ENCODE results near the gene BCL7C.
"Not testable (repeated sequence)": the region's sequence is repeated elsewhere in the genome, so short reads cannot be mapped to it uniquely, and the experiment has no call there.

Gene BCL7C

DNA sequence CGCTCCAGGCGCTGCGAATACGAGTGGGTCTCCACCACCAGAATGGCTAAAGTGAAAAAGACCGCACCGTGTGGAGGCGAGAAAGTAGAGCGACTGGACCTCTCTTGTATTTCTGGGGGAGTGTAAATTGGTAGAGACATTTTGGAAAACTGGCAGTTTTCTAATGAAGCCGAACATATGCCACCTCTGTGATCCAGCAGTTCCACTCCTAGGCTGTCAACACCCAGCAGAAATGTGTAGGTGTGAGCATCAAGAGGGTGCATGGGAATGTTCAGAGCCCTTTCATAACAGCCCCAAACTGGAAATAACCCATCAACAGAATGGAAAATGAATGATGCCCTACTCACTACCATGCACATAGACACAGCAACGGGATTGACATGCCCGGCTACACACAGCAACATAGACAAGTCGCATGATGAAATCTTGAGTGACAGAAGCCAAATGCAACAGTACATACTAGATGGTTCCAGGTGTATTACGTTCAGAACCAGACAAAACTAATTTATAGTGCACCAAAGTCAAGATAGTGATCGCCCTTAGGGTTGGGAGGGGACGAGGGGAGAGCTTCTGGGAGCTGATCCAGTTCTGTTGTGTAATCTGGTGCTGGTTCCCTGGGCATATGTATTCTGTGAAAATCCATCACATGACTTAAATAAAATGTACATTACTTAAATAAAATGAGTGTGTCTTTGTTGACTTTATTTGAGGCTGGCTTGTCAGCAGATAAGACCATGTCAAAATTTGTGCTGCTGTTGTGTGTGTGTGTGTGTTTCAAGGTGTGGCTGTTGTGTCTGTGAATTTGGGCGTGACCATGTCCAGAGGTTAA, 877 bp upstream of the BCL7C start:
- DNase-seq, result no peak

- DNase-seq, result no peak
These were observed 497 bp downstream of the BCL7C start for GRCh38 chr16:30893417-30893743.

GRCh38 chr16:30892670-30893416, 1.0 kb downstream of the BCL7C start:
- DNase-seq, result no peak

DNA sequence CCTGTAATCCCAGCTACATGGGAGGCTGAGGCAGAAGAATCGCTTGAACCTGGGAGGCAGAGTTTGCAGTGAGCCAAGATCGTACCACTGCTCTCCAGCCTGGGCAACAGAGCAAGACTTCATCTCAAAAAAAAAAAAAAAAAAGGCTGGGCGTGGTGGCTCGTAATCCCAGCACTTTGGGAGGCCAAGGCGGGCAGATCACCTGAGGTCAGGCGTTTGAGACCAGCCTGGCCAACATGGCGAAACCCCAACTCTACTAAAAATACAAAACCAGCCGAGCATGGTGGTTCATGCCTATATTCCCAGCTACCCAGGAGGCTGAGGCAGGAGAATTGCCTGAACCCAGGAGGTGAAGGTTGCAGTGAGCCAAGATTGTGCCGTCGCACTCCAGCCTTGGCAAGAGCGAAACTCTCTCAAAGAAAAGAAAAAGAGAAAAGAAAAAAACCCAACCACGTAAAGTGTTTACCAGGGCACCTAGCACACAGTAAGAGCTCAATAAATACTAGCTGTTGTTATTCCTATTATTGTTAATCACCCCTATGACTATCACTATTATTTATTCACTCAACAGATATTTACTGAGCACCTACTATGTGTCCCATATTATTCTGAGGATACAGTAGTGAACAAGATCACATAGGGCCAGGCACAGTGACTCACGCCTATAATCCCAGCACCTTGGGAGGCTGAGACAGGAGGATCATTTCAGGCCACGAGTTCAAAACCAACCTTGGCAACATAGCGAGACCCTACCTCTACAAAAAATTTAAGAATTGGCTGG, 2.6 kb downstream of the BCL7C start:
- not testable (repeated sequence) for DNase-seq

DNA sequence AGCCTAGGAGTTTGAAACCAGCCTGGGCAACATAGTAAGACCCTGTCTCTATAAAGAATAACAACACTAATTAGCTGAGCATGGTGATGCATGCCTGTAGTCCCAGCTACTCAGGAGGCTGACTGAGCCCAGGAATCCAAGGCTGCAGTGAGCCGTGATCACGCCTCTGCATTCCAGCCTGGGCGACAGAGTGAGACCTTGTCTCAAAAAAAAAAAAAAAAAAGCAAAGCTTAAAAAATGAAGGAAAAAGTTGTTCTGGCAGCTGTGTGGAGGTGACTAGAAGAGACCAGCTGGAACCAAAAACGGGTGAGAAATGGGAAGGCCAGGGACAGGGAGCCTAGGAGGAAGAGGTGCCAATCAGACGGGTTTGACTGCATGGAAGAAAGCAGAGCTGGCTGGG, 4.2 kb downstream of the BCL7C start:
- no peak for DNase-seq

DNA sequence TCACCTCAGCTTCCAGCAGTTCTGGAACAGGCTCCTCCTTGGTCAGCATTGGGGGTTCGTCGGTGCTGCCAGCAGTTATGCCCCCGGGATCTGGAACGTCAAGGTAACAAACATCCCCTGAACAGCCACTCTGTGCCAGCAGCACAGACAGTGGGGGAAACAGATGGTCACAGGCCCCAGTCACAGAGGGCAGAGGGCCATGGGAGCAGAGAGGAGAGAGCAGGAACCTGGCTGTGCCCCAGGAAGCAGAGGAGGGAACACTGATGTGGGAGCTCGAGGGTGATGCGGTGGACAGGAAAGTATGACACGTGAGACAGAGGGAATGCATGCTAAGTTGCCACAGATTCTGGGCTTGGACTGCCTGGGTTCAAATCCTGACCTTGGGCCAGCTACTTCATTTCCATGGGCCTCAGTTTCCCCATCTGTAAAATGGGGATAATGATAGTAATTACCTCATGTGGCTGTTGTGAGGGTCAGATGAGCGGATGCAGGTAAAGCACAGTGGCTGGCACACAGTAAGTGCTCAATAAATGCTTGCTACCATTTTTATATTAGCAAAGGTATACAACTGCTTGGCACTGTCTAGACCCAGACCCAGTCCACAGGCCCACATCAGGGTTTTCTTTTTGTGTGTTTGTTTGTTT, 4.9 kb downstream of the BCL7C start:
- no peak for DNase-seq

DNA sequence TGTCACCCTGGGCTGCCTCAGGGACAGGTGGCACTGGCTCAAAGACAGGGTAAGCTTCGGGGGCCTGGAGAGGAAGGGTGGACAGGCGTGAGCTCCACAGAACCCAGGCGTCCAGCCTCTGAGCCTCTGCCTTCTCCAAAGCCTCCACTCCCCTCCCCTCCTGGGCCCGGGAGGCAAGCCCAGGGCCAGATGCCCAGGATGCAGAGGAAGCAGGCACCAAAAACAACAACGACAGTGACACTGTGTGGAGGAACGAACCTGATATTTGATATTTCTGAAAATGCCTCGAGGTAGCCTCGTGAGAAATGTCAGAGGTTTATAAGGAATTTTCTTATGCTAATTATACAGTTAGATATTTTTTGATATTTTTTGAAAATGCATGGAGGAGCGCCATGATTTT, 6.0 kb downstream of the BCL7C start:
- DNase-seq, result no peak

DNA sequence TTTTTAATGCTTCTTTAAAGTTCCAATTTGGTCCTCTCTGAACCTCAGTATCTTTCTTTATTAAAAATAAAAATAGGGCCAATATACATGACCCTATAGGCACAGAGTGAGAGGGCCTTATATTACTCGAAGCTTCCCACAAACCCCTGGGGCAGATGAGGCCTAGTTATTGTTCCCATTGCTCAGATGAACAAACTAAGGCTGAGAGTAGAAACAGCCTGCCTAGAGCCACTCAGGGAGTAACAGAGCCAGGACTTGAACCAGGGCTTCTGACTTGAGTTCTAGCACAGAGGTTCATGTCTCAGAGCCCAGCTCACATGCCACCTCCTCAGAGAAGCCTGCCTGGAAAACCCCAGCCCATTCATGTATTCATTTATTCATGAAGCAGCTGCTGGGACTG, 7.7 kb downstream of the BCL7C start:
- DNase-seq, result no peak

DNA sequence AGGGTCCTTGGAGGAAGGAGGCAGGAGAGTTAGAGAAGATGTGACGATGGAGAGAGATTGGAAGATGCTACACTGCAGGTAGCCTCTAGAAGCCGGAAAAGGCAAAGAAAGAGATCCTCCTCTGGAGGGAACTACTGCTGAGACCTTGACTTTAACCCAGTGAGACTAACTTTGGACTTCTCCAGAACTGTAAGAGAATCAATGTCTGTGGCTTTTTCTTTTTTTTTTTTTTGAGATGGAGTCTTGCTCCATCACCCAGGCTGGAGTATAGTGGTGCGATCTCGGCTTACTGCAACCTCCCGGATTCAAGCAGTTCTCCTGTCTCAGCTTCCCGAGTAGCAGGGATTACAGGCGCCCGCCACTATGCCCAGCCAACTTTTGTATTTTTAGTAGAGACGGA, 8.7 kb downstream of the BCL7C start:
- DNase-seq, result no peak

DNA sequence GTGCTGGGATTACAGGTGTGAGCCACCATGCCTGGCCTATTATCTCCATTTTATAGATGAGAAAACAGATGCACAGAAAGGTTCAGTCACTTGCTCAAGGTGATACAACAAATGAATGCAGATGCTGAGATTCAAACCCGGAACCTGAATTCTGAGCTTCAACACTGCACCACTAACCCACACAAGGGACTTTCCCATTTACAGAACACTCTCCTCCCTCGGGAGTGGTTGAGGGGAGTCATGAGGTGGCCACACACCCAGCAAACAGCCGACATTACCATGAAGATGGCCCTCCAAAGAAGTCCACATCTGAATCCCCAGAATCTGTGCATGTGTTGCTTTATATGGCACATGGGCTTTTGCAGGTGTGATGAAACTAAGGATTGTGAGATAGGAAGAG, 9.1 kb downstream of the BCL7C start:
- DNase-seq, result no peak

DNA sequence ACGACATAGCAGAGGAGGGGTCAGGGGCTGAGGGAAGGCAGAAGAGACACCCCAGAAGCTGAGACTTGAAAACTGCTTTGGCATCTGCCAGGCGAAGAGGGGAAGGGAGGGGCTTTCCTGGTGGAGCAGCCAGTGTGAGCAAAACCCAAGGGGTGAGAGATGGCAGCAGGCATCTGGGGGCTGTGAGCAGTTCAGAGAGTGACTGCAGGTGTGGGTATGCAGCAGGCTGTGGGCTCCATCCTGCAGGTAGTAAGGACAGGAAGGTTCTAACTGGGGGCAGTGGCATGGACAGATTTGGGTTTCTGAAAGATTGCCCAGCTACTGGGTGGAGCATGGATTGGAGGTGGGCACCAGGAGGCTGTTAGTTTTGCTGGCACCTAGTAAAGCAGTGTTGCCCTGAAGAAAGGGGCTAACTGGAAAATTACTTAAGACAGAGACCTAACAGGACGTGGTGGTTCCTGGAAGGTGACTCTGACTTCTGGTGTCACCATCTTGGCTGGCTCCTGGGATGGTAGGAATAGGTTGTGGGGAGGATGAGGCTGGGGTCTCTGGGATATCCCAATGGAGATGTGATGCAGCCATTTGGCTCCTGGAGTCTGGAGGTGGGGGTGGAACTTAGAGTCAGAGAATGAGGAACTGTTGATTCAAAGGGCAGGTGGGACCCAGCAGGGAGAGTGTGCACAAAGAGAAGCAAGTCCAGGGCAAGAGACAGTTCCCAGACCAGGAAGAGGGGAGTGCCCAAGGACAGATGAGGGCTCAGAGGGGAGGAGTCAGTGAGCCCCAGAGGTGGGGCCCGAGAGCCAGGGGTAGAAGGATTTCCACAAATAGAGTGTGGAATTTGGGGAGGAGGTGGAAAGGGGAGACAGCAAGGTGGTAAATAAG, 11.2 kb downstream of the BCL7C start:
- DNase-seq, result no peak

DNA sequence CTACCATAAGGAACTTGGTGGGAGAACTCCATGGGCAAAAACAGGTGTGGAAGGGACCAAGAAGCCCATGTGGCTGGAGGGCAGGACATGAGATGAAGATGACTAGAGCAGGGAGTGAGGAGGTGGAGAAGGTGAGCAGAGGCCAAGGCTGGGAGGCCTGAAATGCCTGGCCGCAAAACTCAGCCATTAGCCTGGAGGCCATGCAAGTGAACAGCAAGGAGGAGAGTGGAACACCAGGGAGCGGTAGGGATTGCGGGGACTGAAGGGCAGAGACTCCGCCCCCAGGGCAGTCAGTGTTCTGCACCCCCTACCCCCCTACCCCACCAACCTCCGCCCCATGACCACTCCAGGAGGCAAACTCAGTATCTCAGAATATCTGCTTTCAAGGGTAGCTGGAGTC, 17.0 kb downstream of the BCL7C start:
- no peak for DNase-seq

- DNase-seq, result no peak
These were observed 17.7 kb downstream of the BCL7C start for GRCh38 chr16:30875871-30876801.

GRCh38 chr16:30874821-30875717, 18.8 kb downstream of the BCL7C start:
- DNase-seq, result peak; percentile 92

GRCh38 chr16:30874244-30874820, 19.5 kb downstream of the BCL7C start:
- no peak for DNase-seq

- no peak for DNase-seq
These were observed 23.0 kb downstream of the BCL7C start for GRCh38 chr16:30870904-30871303.

DNA sequence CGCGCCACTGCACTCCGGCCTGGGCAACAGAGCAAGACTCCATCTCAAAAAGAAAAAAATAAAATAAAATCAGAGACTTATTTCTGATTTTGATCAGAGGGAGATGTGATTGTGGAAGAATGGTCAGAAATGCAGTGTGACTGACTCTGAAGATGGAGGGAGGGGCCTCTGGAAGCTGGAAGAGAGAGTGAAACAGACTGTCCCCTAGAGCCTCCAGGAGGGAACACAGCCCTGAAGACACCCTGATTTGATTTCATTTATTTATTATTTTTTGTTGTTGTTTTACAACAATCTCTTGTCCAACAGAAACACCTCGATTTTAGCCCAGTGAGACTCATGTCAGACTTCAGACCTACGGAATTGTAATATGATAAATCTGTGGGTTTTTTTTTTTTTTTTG, 26.1 kb downstream of the BCL7C start:
- DNase-seq, result no peak

DNA sequence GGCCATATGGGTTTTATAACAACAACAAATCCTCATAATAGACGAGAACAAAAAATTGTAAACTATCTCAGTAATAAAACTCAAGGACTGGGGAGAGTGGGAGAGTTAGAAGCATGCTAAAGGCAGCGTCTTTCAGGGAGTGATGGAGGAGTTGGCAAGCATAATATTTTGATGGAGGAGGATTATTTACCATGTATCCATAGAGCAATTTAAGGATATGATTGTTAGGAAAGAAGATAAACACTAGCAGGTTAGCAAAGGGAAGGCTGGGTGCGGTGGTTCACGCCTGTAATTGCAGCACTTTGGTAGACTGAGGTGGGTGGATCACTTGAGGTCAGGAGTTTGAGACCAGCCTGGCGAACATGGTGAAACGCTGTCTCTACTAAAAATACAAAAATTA, 27.8 kb downstream of the BCL7C start:
- DNase-seq, result no peak

- DNase-seq, result not testable (repeated sequence)
These were observed 30.7 kb downstream of the BCL7C start for GRCh38 chr16:30863178-30863577.

- not testable (repeated sequence) for DNase-seq
These were observed 33.1 kb downstream of the BCL7C start for GRCh38 chr16:30860729-30861128.

Data from GDM1 (cell line).